Lower leg skin (tissue), 3 donors: ENCODE measurements around the gene RUFY3.

Source experiments
- CTCF ChIP-seq, 3 donors: fragments of 450-650 bp; IDR thresholded peaks; one replicate each; pipeline ENCODE4 v1.5.1; 2016; ENCODE audit warnings: antibody characterized with exemption in 3 of 3, mild to moderate bottlenecking in 3 of 3, moderate library complexity in 2 of 3
- POLR2A ChIP-seq, 2 donors: fragments of 450-650 bp; IDR thresholded peaks; one replicate each; pipeline ENCODE4 v1.6.1; 2016 to 2017; ENCODE audit warnings: antibody characterized with exemption in 2 of 2, mild to moderate bottlenecking in 1 of 2, moderate library complexity in 1 of 2

- TF ChIP-seq CTCF (IDR thresholded peaks at IDR 0.05) (no peak), POLR2A (IDR thresholded peaks at IDR 0.05) (no peak)
Measured at GRCh38 chr4:70734971-70735370, 13.2 kb downstream of the RUFY3 start.
